GM18868 (cell line): Measurements from ENCODE around the gene SULT2A1.
"Not testable (repeated sequence)": the region's sequence is repeated elsewhere in the genome, so short reads cannot be mapped to it uniquely, and the experiment has no call there.

Source experiments
- ATAC-seq: cut with Tn5 transposase; IDR thresholded peaks from one replicate; pipeline ENCODE4 v1.9.1; 2021; ENCODE audit warnings: mild to moderate bottlenecking, moderate library complexity; ENCODE audit not compliant: unreplicated experiment

SULT2A1 gene

GRCh38 chr19:47860602-47861297, 25.4 kb downstream of the SULT2A1 start:
- no peak for ATAC-seq

- not testable (repeated sequence) for ATAC-seq
These were observed 26.3 kb downstream of the SULT2A1 start for GRCh38 chr19:47859838-47860237.

GRCh38 chr19:47858646-47859285, 27.3 kb downstream of the SULT2A1 start, which contains the start of gene TPRX2:
Gene TPRX2, plus strand, starts transcription at chr19:47859235. Its CDS starts 12 bp downstream, at chr19:47859247.
- not testable (repeated sequence) for ATAC-seq

- ATAC-seq = not testable (repeated sequence)
These were observed 27.9 kb downstream of the SULT2A1 start for GRCh38 chr19:47858231-47858630.

DNA sequence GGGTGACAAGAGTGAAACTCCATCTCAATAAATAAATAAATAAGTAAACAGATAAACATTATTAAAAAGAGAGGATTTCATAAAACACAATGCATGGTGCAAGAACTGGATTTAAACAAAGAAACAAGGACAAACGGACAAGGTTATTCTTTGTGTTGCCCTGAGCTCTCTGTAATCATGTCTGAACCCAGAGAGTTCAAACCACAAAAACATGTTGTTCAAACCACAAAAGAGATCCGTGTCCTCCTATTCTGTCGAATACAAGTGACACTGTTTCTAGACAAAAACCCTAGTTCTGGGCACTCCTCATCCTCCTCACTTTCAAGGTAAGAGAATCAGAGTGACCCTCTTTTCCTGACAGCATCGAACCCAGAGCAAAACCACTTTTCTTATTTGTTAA, 31.7 kb downstream of the SULT2A1 start:
- ATAC-seq = no peak

- ATAC-seq = no peak
These were observed 33.1 kb downstream of the SULT2A1 start for GRCh38 chr19:47853003-47853402.

GRCh38 chr19:47848823-47849473, 37.2 kb downstream of the SULT2A1 start:
- ATAC-seq = no peak

DNA sequence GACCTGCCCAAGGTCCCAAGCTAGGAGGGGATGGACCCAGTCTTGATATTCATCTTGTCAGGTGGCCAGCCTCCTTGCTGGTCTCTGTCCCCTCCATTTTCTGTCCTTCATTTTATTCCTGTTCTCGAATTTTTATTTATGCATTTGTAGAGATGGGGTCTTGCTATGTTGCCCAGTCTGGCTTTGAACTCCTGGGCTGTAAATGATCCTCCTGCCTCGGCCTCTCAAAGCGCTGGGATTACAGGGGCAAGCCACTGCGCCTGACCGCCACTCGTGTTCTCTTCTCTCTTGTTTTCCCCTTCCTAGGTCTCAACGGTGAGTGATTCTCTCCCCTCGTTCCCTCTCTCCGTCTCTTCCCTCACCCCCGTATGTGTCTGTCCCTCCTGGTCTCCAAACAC, 37.7 kb downstream of the SULT2A1 start:
- no peak for ATAC-seq

- ATAC-seq = no peak
These were observed 43.2 kb downstream of the SULT2A1 start for GRCh38 chr19:47842941-47843340.

- ATAC-seq = no peak
These were observed 46.2 kb downstream of the SULT2A1 start for GRCh38 chr19:47839913-47840312.

GRCh38 chr19:47839411-47839810, 46.7 kb downstream of the SULT2A1 start:
- ATAC-seq = no peak

DNA sequence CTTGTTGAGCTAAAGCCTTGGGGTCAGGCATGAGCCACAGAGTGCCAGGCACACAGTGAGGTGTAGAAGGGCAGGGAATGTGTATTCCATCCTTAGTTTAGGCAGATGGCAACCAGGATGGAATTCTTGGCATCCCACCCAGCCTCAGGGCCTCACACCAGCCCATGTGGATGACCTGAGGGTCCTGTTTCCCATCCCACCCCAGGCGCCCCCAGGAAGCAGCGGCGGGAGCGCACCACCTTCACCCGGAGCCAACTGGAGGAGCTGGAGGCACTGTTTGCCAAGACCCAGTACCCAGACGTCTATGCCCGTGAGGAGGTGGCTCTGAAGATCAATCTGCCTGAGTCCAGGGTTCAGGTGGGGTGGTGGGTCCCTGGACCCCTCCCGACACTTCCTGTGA, 50.1 kb downstream of the SULT2A1 start:
- no peak for ATAC-seq

DNA sequence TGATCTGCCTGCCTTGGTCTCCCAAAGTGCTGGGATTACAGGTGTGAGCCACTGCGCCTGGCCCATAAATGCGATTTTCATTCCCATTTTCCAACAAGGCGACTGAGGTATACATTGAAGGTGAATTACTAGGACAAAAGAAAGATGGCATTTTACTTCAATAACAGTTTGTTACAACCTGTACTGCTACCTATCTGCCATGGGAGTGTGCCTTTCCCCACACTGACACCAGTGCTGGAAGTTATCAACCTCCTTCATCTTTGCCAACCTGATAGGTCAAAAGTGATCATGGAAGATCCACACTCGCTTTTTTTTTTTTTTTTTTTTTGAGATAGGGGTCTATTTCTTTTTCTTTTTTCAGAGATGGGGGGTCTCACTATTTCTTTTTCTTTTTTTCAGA, 53.4 kb downstream of the SULT2A1 start:
- ATAC-seq = no peak

GRCh38 chr19:47826800-47827199, 59.3 kb downstream of the SULT2A1 start:
- no peak for ATAC-seq

GRCh38 chr19:47824396-47824795, 61.7 kb downstream of the SULT2A1 start:
- ATAC-seq = no peak

DNA sequence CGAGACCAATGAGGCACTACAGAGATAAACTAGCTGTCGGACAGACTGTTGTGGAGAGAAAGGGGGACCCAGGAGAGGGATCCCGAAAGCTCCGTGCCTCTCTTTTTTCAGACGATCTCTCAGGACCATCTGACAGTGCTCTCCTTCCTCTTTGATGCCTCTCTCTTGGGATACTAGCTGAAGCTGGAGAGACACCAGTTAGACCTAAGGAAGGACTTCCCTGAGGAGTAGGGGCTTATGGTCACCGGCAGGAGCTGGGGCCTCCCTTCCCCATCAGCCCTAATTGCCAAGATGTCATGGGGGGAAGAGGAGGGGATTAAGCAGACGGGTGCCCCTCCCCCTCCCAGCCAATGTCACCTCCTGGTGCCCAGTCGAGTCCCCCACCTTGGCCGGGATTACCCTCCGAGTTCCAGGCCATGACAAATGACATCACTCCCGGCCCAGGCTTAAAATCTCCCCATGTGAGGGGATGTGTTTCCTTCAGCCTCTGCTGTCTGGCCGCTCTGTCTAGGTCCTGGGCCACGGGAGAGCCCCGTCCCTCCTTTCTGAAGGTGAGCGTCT, 64.6 kb downstream of the SULT2A1 start, which contains the start of gene CRX:
TSS of gene CRX (plus strand) at position 478 of the 561 bp plus-strand sequence. CDS start 12,507 bp downstream, outside the sequence.
- no peak for ATAC-seq
